ENCODE results near the gene SHFL.
A peak's percentile ranks its signal among the peaks of the same experiment; 100 is the strongest.

Gene SHFL

DNA sequence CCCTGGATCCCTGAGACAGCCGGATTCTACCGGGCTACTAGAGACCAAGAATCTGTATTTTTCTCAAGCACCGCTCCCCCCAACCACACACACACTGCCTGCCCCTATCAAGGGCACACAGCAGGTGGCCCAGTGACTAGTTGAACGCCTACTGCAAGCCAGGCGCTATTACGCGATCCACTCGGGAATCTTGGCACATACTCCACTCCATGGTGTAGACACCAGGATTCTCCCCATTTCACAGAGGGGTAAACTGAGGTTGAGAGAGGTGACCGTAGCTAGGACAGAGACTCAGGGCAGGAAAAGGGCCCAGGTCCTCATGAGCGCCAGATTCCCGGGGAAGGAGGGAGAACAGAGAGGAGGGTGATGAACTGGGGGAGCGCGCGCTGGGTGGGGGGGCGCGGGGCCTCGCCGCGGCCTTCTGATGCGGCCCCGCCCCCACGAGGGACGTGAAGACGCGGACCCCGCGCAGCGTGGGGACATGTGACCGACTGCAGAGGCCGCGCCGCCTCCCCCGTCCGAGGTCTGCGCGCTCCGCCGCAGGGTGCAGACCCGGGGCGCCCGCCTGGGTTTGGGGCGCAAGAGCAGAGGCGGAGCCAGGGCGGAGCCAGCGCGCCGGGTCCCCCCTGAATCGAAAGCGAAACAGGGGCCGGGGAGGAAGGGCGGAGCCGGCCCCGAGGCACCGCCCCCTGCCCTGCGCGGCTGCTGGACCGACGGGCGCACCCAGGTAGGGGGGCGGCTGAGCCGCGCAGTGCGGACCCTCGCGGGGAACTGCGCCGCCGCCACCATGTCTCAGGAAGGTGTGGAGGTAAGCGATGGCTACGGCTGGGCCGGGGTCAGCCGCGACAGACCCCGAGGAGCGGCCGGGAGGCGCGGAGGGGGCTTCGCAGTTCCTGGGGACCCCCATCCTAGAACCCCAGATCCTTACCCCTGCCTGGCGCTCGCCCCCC lies at the start of gene SHFL:
SHFL (plus strand) TSS at position 677 of the 950 bp plus-strand sequence; CDS start at position 788, 111 bp downstream.
- peak; percentile 45 for DNase-seq (ENCODE audit: low spot score)

DNA sequence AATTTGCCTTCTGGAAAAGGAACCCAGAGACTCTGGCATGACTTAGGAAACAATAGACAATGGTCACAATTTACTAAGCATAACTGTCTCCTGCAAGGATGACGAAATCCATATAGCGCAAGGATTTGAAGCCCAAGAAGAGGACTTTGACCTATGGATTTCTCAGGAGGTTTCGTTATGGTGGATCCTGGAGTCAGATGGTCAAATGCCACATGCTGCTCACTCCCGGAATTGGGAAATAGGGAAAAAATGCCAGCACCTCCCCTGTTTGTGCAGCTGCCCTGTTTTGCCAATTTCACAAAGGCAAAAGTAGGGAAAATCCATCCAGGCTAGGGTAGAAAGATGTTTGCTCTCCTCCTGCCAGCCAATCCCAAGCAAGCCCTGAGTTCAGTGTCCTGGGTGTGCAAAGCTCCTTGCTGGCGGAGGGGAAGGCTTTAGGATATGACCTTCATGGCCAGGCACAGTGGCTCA lies 49.5 kb upstream of the SHFL start:
- DNase-seq (ENCODE audit: low spot score) = no peak

DNA sequence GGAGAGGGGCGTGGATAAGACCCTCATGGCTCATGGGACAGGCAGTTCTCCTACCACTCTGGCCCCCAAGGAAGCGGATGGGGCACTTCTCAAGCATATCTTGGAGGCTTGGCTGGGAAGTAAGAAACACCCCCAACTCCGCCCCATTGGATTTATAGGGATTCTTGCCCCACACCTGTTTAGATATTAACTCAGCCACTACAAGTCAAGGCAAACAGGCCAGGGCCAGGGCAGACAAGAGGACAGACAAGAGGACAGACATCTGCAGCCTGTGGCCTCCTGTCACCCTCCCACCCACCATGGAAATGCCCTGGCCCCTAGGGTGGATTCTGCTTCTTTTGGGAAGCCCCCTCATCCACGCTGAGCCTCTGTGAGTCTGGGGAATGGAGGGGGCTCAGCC lies 48.8 kb upstream of the SHFL start:
- DNase-seq (ENCODE audit: low spot score) = no peak

DNA sequence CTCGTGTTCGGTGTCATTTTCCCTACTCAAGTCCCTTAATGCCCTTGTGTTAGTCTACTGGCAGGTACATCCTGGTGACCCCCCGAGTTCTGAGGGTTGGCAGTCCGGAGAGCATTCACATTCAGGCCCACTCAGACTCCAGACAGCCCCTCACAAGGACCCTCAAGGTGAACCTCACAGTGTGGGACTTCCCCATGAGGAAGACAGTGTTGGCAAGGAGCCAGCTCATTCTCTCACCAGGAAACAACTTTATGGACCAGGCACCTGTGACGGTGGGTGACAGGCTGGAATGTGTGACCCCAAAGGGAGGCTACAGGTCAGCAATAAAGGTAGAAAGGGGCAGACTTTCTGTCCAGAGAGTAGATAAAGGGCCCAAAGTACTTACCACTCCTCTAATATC lies 48.3 kb upstream of the SHFL start:
- DNase-seq (ENCODE audit: low spot score) = no peak

DNA sequence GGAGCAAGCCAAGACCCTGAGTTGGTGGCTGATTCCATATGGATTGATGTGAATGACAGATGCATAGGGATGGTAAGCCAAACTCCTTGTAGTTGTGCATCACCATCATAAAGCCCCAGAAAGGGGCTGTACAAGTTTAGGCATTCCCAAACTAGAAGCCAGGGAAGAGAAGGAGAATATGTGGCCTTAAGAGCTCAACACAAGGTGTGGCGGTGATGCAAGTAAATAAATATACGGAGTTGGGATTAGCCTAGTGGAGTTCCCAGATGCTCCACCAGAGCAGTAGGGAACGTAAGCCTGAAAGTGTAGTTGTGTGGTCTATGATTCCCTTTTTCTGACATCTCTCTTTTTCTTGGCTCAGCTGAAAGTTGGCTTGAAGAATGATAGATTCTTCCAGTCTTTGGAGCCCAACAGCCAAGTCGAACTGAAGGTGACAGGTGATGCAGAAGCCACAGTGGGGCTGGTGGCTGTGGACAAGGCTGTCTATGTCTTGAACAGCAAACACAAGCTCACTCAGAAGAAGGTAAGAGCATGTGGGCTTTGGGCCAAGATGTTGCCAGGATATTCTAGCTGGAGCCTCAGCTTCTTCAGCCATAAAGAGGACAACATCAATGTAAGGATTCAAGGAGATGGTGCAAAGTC lies 42.7 kb upstream of the SHFL start:
- DNase-seq (ENCODE audit: low spot score) = peak; percentile 10

DNA sequence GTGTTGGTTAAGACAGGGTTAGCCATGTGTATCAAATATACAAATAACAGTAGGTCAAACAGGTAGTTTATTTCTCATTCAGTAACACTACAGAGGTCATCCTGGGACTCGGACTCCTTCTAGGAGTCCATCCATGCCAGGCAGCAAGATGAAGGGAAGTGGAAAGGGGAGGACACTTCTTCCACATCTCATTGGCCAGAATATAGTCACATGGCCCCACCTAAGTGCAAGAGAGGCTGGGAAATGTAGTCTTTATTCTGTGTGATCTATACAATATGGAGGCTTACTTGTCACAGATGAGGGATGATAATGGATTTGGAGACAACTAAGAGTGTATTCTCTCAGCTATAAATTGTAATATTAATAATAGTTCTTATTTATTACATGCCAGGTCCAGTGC lies 41.7 kb upstream of the SHFL start:
- DNase-seq (ENCODE audit: low spot score) = no peak

DNA sequence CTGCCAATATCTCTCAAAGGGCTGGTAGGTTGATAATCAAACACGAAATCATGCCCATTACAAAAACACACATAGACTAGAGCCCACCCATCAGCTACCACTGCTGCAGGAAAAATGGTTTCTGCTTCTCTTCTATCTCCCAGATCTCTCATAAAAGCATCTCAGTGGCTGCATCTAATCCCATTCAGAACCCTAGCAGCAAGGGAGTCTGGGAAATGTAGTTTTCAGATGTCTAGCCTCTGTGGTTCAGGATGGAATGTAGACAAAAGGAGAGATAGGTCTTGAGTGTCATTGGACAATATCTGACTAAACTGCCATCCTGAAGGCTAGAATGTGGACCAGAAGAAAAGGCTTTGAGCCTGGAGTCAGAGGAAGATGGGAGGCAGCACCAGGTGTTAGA lies 40.7 kb upstream of the SHFL start:
- no peak for DNase-seq (ENCODE audit: low spot score)

DNA sequence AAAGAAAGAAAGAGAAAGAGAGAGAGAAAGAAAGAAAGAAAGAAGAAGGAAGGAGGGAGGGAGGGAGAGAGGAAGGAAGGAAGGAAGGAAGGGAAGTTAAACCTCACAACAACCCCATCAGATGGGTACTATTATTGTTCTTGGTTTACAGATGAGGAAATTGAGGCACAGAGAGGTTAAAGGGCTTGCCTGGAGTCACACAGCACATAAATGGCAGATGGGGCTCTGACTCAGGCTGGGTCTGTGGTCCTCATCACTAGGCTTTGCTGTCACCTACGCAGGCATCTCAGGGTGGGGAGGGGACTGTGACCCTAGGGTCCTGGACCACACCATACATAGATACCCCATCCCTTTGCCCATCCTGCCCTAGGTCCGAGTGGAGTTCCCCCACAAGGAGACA lies 36.5 kb upstream of the SHFL start:
- DNase-seq (ENCODE audit: low spot score) = no peak

DNA sequence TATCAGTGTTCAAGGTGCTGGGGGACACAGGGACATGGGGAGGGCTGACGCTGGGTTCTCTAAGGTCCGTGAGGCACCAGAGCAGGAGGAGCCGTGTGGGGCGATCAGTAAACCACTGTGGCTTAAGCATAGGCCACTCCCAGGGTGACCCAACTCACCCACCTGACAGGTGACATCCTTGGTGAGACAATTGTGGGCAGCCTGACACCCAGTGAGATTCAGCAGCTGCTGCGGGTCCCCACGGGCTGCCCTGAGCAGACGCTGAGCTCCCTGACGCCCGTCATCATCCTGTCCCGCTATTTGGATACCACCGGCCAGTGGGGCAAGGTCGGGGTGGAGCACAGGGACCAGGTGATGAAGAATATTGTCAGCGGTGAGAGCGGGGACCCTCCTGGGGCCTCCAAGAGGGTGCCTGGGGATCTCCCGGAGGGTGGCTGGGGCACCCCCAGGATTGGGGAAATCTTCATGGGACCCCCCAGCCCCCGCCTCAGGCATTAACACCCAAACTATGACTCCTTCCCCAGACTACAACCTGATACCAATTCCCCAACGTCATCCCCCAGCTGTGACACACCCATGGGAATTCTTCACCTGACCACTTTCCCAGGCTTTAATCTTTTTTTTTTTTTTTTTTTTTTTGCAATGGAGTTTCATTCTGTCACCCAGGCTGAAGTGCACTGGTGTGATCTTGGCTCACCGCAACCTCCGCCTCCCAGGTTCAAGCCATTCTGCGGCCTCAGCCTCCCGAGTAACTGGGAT lies 33.3 kb upstream of the SHFL start:
- no peak for DNase-seq (ENCODE audit: low spot score)

DNA sequence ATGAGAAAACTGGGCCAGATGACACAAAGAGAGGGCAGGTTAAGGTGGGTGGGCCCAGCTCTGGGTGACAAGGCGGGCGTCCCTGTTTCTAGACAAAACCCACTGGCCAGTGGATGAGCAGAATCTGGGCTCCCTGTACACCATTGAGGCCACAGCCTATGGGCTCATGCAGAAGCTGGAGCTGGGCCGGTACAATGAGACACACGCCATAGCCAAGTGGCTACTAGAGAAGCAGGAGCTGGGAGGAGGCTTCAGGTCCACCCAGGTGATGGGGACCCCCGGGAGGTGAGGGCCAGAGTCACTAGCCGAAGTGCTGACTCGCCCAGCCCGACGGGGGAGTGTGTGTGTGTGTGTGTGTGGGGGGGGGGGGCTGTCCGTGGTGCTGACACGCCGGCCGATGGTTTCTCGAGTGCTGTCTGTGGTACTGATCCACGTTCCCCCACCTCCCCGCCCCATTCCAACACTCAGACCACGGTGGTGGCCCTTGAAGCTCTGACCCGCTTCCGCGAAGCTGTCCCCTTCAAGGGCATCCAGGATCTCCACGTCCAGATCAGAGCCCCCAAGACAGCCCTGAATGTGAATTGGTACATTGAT lies 24.3 kb upstream of the SHFL start:
- DNase-seq (ENCODE audit: low spot score) = no peak

DNA sequence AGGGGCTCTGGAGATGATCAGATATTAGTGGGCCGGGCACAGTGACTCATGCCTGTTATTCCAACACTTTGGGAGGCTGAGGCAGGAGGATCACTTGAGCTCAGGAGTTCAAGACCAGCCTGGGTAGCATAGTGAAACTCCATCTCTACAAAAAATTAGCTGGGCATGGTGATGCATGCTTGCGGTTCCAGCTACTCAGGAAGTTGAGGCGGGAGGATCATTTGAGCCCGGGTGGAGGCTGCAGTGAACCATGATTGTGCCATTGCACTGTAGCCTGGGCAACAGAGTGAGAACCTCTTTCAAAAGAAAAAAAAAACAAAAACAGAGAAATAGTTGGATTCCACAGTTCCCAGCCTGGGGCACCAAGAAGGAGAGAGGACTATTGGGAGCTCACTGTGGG lies 17.9 kb upstream of the SHFL start:
- no peak for DNase-seq (ENCODE audit: low spot score)

DNA sequence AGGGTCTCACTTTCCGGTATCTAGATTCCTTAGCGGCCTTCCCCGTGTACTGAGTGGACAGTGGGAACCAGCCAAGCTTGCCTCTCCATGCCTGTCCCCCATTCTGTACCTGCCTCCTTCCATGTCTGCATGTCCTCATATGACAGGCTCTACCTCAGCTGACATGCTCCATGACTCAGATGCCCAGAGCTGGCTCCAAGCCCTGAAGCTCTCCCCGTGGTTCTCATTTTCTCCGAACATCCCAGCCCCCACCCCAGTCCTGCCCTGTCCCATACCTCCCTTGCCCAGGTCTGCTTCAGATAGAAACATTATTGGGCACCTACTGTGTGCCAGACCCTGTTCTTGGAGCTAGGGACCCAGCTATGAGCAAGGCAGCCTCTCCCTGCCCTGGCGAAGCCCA lies 17.1 kb upstream of the SHFL start:
- DNase-seq (ENCODE audit: low spot score) = no peak

DNA sequence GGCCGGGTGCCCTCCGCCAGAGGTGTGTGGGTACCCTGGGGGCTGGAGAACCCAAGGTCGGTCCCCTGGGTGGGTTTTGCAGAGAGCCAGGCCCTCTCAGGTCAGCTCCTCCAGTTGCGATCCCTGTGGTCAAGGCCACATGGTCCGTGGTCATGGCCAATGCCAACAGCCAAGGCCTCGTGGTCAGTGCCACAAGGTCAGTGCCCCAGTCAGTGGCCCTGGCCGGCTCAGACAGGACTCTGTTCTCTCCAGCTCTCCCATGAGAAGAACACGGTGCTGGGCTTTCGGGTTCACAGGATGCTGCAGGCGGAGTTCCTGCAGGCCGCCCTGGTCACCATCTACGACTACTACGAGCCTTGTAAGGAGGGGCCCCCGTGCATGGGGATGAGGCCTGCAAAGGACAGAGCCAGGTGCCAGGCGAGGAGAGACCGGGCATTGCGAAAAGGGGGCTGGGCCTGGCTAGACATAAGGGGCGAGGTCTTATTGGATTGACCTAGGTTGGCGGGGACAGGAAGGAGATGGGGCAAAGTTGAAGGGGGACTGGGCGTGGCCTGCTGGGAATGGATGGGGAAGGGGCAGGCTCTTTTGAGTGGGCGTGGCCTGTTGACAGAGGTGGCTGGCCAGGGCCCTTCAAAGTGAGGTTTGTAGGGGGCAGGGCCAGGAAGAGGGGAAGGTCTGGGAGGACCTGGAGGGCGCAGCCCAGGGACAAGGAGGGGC lies 15.2 kb upstream of the SHFL start:
- no peak for DNase-seq (ENCODE audit: low spot score)

DNA sequence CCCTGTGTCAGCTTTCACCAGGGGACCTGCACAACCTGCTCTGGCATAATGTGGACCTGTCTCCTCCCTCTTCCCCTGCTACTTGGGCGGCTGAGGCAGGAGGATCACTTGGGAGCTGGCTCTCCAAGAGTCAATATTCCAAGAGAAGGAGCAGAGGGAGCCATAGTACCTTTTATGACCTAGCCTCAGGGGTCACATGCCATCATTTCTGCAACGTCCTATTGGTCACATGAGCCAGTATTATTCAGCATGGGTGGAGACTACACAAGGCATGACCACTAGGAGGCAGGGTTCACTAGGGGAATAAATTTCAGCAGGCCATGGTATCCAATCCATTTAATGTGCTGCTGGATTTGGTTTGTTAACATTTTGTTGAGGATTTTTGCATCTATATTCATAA lies 12.0 kb upstream of the SHFL start:
- peak; percentile 39 for DNase-seq (ENCODE audit: low spot score)

DNA sequence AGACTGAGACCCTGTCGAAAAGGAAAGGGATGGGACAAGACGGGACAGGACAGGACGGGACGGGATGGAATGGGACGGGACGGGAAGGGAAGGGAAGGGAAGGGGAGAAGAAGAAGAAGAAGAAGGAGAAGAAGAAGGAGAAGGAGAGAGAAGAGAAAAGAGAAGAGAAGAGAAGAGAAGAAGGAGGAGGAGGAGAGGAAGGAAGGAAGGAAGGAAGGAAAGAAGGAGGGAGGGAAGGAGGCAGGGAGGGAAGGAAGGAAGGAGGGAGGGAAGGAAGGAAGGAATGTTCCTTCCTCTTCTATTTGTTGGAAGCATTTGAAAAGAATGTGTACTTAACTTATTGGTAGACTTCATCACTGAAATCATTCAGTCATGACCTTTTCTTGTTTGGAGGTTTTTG lies 9.6 kb upstream of the SHFL start:
- DNase-seq (ENCODE audit: low spot score) = no peak

DNA sequence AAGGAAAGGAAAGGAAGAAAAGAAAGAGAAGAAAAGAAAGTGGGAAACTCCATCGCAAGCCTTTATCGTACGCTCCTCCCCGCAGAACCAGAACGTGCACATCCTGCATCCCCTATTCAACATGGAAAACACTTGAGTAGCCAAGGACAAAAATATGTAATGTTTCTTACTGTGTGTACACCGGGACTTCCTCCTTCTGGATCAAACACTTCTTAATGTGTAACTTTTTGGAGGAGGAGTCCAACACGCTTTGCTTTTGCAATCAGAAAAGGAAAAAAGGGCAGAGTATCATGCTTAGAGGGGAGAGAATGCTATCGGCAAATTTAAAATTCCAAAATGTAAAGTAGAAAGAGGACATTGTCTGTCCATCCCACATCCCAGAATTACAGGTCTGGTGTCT lies 7.8 kb upstream of the SHFL start:
- no peak for DNase-seq (ENCODE audit: low spot score)

DNA sequence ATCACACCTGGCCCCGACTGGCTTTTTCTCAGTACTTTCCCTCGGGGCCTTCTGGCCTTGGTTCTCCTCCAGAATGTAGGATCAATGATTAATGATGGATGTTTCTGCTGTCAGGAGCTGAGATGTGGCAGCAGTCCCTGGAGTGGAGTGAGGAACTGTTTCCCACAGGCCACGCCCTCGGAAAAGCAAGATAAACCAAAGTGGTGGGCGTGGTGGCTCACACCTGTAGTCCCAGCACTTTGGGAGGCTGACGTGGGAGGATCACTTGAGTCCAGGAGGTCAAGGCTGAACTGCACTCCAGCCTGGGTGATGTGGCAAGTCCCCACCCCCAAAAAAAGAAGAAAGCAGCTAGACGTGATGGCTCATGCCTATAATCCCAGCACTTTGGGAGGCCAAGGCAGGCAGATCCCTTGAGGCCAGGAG lies 7.1 kb upstream of the SHFL start:
- no peak for DNase-seq (ENCODE audit: low spot score)

DNA sequence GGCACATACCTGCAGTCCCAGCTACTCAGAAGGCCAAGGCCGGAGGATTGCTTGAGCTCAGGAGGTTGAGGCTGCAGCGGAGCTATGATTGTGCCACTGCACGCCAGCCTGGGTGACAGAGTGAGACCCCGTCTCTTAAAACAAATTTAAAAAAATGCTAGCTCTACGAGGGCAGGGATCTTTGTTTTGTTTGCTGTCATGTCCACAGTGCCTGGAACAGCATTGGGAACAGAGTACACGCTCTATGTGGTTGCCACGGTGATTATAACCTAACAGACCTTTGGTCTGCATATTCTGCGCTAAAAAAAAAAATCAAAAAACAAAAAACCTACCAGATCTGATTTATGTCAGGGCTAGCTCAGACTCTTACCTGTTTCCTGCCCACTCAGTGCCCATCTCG lies 2.2 kb upstream of the SHFL start:
- DNase-seq (ENCODE audit: low spot score) = no peak

DNA sequence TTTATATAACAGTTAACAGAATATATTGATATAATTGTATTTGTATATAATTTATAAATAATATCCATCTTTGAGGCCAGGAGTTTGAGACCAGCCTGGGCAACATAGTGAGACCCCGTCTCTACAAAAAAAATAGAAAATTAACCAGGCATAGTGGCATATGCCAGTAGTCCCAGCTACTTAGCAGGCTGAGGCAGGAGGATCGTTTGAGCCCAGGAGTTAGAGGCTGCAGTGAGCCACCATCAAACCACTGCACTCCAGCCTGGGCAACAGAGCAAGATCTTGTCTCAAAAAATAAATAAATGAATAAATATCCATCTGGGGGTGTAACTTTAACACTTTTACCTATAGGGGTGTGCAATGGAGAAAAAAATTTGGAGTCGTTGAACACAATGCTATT lies 1.3 kb upstream of the SHFL start:
- no peak for DNase-seq (ENCODE audit: low spot score)

DNA sequence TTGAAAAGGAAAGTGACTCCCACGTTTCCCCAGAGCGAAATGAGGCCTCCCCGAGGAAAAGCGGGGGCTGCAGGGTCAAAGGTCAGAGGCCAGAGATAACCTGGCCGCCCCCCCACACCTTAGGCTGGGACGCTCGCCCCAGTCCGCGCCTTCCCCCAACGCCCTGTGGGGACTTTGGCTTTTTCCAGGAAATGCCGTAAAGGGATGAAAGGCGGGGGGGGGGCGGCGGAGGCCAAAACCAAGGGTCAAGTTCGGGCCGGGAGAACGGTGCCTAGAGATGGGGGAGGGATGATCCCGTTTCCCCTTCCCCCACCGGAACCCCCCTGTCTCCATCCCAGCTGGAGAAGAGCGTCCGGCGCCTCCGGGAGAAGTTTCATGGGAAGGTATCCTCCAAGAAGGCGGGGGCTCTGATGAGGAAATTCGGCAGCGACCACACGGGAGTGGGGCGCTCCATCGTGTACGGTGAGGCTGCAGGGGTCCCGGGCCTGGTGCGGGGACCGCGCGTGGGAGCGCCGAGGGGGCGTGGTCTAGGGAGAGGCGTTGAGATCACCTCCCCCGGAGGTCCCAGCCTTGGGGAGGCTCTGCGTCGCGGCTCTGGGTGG lies 575 bp downstream of the SHFL start:
- no peak for DNase-seq (ENCODE audit: low spot score)
